Endothelial cell (in vitro differentiated cells): Measurements from ENCODE around the gene ASIC1. TPM values are rescaled to one million over a fixed set of nuclear protein-coding genes. Genes with fewer than 3 reads are reported as not detected.
A peak's percentile ranks its signal among the peaks of the same experiment; 100 is the strongest.
"Not testable (repeated sequence)": the region's sequence is repeated elsewhere in the genome, so short reads cannot be mapped to it uniquely, and the experiment has no call there.

ENCODE experiments used
- DNase-seq: peaks from one replicate; pipeline ENCODE4 v3.0.0; 2021; ENCODE audit warnings: low spot score
- H3K27ac Mint-ChIP-seq: one replicate; pipeline ENCODE4 v1.8.0; 2021; ENCODE audit warnings: mixed read lengths, inconsistent platforms; ENCODE audit not compliant: unreplicated experiment
- H3K27me3 Mint-ChIP-seq: one replicate; pipeline ENCODE4 v1.8.0; 2021; ENCODE audit warnings: mild to moderate bottlenecking, moderate library complexity, mixed read lengths, inconsistent platforms; ENCODE audit not compliant: unreplicated experiment
- H3K36me3 Mint-ChIP-seq: one replicate; pipeline ENCODE4 v1.8.0; 2021; ENCODE audit warnings: mild to moderate bottlenecking, low read depth, mixed read lengths, inconsistent platforms; ENCODE audit not compliant: unreplicated experiment
- H3K4me1 Mint-ChIP-seq: one replicate; pipeline ENCODE4 v1.8.0; 2021; ENCODE audit warnings: mild to moderate bottlenecking, mixed read lengths, inconsistent platforms; ENCODE audit not compliant: unreplicated experiment
- H3K4me3 Mint-ChIP-seq: one replicate; pipeline ENCODE4 v1.8.0; 2021; ENCODE audit warnings: mild to moderate bottlenecking, mixed read lengths, inconsistent platforms; ENCODE audit not compliant: unreplicated experiment
- H3K9me3 Mint-ChIP-seq: one replicate; pipeline ENCODE4 v1.8.0; 2021; ENCODE audit warnings: mixed read lengths, inconsistent platforms; ENCODE audit not compliant: unreplicated experiment
- total RNA-seq: library from RNA; stranded (reverse); fragmentation: NEBNext Ultra II Directional; extraction: Animal tissue kit (Norgen Biotek cat#: 25700); gene quantifications from one replicate; pipeline ENCODE4 v1.2.1, GENCODE V29; 2021; ENCODE audit not compliant: unreplicated experiment
- TF ChIP-seq, protein P1 (sequence below): fragments of 200-600 bp; sonication (generic); IDR thresholded peaks from one replicate; pipeline ENCODE4 v1.5.0; 2021; ENCODE audit warnings: antibody characterized with exemption; ENCODE audit not compliant: unreplicated experiment

Gene ASIC1
- total RNA-seq, 1 donor from 2014 or later: 1.9 TPM

DNA sequence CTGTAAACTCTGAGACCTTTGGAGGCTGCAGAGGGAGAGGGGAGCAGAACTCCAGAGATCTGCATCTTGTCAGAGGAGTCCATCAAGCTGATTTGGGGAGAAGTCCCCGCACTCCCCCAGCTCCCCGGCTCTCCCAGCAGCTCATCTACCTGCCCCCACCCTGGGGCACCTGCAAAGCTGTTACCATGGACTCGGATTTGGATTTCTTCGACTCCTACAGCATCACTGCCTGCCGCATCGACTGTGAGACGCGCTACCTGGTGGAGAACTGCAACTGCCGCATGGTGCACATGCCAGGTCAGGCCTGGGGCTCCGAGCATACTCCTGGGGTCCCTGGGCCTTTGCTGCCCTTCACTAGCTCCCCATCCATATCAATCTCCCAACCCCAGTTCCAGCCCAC lies 20.9 kb downstream of the ASIC1 start:
- Mint-ChIP-seq H3K4me3 (no peak overlapping the region), H3K36me3 (no peaks in the 10 kb centered on the region), H3K27ac (no peak overlapping the region), H3K9me3 (no peaks in the 10 kb centered on the region), H3K27me3 (peaks cover 12% of the 10 kb centered on the region), H3K4me1 (no peaks in the 10 kb centered on the region)
- TF ChIP-seq, protein P1, sequence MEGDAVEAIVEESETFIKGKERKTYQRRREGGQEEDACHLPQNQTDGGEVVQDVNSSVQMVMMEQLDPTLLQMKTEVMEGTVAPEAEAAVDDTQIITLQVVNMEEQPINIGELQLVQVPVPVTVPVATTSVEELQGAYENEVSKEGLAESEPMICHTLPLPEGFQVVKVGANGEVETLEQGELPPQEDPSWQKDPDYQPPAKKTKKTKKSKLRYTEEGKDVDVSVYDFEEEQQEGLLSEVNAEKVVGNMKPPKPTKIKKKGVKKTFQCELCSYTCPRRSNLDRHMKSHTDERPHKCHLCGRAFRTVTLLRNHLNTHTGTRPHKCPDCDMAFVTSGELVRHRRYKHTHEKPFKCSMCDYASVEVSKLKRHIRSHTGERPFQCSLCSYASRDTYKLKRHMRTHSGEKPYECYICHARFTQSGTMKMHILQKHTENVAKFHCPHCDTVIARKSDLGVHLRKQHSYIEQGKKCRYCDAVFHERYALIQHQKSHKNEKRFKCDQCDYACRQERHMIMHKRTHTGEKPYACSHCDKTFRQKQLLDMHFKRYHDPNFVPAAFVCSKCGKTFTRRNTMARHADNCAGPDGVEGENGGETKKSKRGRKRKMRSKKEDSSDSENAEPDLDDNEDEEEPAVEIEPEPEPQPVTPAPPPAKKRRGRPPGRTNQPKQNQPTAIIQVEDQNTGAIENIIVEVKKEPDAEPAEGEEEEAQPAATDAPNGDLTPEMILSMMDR: no peak
- no peak for DNase-seq

GRCh38 chr12:50079771-50080170 lies 22.4 kb downstream of the ASIC1 start:
- no peak for DNase-seq
- peaks cover 5% of the 10 kb centered on the region for H3K4me1 Mint-ChIP-seq
- peaks cover 9% of the 10 kb centered on the region for H3K27me3 Mint-ChIP-seq
- no peak overlapping the region for H3K27ac Mint-ChIP-seq
- no peak overlapping the region for H3K4me3 Mint-ChIP-seq
- no peaks in the 10 kb centered on the region for H3K36me3 Mint-ChIP-seq
- no peaks in the 10 kb centered on the region for H3K9me3 Mint-ChIP-seq
- TF ChIP-seq, protein P1: no peak

GRCh38 chr12:50081096-50081808 lies 23.9 kb downstream of the ASIC1 start:
- no peak for DNase-seq
- no peaks in the 10 kb centered on the region for H3K9me3 Mint-ChIP-seq
- no peak overlapping the region for H3K27ac Mint-ChIP-seq
- H3K4me1 Mint-ChIP-seq: peaks cover 13% of the 10 kb centered on the region
- H3K36me3 Mint-ChIP-seq: no peaks in the 10 kb centered on the region
- no peak overlapping the region for H3K4me3 Mint-ChIP-seq
- TF ChIP-seq, protein P1: no peak
- peaks cover 10% of the 10 kb centered on the region for H3K27me3 Mint-ChIP-seq

- H3K27ac Mint-ChIP-seq: no peak overlapping the region
- no peak overlapping the region for H3K4me3 Mint-ChIP-seq
- H3K27me3 Mint-ChIP-seq: peaks cover 8% of the 10 kb centered on the region
- no peak for DNase-seq
- peaks cover 14% of the 10 kb centered on the region for H3K4me1 Mint-ChIP-seq
- TF ChIP-seq, protein P1: no peak
- H3K36me3 Mint-ChIP-seq: no peaks in the 10 kb centered on the region
- no peaks in the 10 kb centered on the region for H3K9me3 Mint-ChIP-seq
Measured at GRCh38 chr12:50082644-50083043, 25.2 kb downstream of the ASIC1 start.

- Mint-ChIP-seq H3K9me3 (no peaks in the 10 kb centered on the region), H3K4me3 (peak overlapping the region; percentile 88), H3K36me3 (peaks cover 4% of the 10 kb centered on the region), H3K27me3 (peaks cover 8% of the 10 kb centered on the region), H3K4me1 (peaks cover 14% of the 10 kb centered on the region), H3K27ac (peak overlapping the region; percentile 57)
- no peak for DNase-seq
- TF ChIP-seq, protein P1: no peak
Measured at GRCh38 chr12:50083301-50083700, 25.9 kb downstream of the ASIC1 start.

DNA sequence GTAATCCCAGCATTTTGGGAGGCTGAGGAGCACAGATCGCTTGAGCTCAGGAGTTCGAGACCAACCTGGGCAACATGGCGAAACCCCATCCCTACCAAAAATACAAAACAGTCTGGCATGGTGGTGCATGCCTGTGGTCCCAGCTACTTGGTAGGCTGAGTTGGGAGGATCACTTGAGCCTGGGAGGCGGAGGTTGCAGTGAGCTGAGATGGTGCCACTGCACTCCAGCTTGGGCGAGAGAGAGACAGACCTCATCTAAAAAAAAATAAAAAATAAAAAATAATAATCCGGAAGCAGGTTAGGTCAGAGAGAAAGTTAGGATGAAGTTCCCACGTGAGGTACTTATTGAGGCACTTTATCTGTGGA lies 27.0 kb downstream of the ASIC1 start:
- not testable (repeated sequence) for H3K36me3 Mint-ChIP-seq, H3K27me3 Mint-ChIP-seq, H3K9me3 Mint-ChIP-seq, DNase-seq
- H3K4me3 Mint-ChIP-seq: peak overlapping the region; percentile 92
- H3K27ac Mint-ChIP-seq: peak overlapping the region; percentile 86
- peaks cover 14% of the 10 kb centered on the region for H3K4me1 Mint-ChIP-seq
